ENCODE measurements around the gene LLGL2. TPM values are rescaled to one million over a fixed set of nuclear protein-coding genes. Genes with fewer than 3 reads are reported as not detected.

The LLGL2 gene
- total RNA-seq, 1 donor from 2014 or later: 44.9 TPM

DNA sequence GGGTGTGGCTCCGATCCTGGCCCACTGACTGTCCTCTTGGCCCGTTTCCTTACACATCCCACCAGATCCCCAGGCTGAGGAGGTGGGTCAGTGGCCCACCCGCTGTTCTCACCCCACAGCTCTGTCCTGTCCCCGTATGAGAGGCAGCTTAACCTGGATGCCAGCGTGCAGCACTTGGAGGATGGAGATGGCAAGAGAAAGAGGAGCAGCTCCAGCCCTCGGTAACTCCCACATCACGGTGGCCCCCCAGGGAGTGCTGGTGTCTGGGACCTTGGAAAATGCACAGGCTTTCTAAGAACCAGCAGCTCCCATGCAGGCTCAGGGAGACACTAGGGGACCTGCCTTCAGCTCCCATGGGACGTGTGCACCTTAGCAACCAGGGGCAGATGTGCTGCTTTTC, 4.2 kb upstream of the LLGL2 start:
- intact Hi-C loops (cut with DNase I): loop anchor here (5.0 kb wide), 1 partner anchor 66 kb away; the partner anchor contains the start of gene MYO15B
- no peak for DNase-seq (ENCODE audit: extremely low spot score in 2 of 2)
- peaks cover 0 to 10% of the 10 kb centered on the region in 2 donors for H3K36me3 ChIP-seq
- H3K27ac ChIP-seq: no peak overlapping the region
- TF ChIP-seq, protein P1, sequence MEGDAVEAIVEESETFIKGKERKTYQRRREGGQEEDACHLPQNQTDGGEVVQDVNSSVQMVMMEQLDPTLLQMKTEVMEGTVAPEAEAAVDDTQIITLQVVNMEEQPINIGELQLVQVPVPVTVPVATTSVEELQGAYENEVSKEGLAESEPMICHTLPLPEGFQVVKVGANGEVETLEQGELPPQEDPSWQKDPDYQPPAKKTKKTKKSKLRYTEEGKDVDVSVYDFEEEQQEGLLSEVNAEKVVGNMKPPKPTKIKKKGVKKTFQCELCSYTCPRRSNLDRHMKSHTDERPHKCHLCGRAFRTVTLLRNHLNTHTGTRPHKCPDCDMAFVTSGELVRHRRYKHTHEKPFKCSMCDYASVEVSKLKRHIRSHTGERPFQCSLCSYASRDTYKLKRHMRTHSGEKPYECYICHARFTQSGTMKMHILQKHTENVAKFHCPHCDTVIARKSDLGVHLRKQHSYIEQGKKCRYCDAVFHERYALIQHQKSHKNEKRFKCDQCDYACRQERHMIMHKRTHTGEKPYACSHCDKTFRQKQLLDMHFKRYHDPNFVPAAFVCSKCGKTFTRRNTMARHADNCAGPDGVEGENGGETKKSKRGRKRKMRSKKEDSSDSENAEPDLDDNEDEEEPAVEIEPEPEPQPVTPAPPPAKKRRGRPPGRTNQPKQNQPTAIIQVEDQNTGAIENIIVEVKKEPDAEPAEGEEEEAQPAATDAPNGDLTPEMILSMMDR (IDR thresholded peaks at IDR 0.05): no peak
- no peak for TF ChIP-seq POLR2AphosphoS5 (IDR thresholded peaks at IDR 0.05; ENCODE audit: insufficient read depth in 1 of 2, low read depth in 1 of 2)
- TF ChIP-seq POLR2A (IDR thresholded peaks at IDR 0.05): no peak
- H3K27me3 ChIP-seq: no peaks in the 10 kb centered on the region
- no peak overlapping the region for H3K4me3 ChIP-seq
- H3K4me1 ChIP-seq: peaks cover 37% of the 10 kb centered on the region
- H3K9me3 ChIP-seq: no peaks in the 10 kb centered on the region

DNA sequence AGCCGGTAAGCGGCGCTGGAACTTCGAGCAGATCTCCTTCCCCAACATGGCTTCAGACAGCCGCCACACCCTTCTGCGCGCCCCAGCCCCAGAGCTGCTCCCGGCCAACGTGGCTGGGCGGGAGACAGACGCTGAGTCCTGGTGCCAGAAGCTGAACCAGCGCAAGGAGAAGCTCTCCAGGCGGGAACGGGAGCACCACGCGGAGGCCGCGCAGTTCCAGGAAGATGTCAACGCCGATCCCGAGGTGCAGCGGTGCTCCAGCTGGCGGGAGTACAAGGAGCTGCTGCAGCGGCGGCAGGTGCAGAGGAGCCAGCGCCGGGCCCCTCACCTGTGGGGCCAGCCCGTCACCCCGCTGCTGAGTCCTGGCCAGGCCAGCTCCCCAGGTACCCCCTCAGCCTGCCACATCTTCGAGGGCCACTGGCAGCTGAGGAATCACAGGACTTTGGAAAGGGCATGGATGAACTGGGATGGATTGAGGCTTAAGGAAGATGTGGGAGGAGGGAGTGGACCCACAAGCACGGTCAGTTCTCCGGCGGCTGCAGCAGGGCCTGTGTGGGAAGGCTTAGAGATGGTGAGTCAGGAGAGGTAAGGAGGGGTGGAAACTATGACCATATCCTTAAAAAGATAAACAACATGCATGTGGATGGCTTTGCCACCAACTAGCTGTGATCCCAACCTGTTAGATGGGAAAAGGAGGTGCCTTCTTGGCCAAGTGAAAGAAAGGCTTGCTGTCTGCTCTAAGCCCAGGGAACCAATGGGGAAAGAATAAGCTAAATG, 3.4 kb upstream of the LLGL2 start:
- TF ChIP-seq POLR2AphosphoS5 (IDR thresholded peaks at IDR 0.05; ENCODE audit: insufficient read depth in 1 of 2, low read depth in 1 of 2) (no peak), POLR2A (IDR thresholded peaks at IDR 0.05) (no peak)
- TF ChIP-seq, protein P1 (IDR thresholded peaks at IDR 0.05): no peak
- no peak overlapping the region for H3K4me3 ChIP-seq
- no peaks in the 10 kb centered on the region for H3K27me3 ChIP-seq
- no peak overlapping the region for H3K27ac ChIP-seq
- H3K9me3 ChIP-seq: no peaks in the 10 kb centered on the region
- H3K36me3 ChIP-seq: peaks cover 0 to 10% of the 10 kb centered on the region in 2 donors
- H3K4me1 ChIP-seq: peaks cover 40% of the 10 kb centered on the region
- intact Hi-C loops (cut with DNase I): loop anchor here (5.0 kb wide), 1 partner anchor 65 kb away; the partner anchor contains the start of gene MYO15B
- no peak for DNase-seq (ENCODE audit: extremely low spot score in 2 of 2)

DNA sequence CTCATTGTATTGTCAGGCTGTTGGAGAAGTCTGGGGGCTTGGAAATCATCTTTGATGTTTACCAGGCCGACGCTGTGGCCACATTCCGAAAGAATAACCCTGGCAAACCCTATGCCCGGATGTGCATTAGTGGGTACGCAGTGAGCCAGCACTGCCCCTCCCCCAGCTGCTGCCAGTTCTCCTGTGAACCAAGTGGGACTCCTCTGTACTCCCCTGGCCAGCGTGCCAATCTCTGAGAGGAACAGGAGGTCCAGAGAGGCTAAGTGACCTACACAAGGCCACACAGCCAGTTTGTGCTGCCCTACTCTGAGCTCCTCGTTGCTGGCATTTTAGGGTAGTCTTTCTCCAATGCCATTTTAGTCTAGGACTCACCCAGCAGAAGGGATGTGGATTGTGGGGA, 1.9 kb upstream of the LLGL2 start:
- intact Hi-C loops (cut with DNase I): loop anchor here (5.0 kb wide), 1 partner anchor 64 kb away; the partner anchor contains the start of gene MYO15B
- H3K27ac ChIP-seq: no peak overlapping the region
- no peak for TF ChIP-seq POLR2AphosphoS5 (IDR thresholded peaks at IDR 0.05; ENCODE audit: insufficient read depth in 1 of 2, low read depth in 1 of 2)
- TF ChIP-seq POLR2A (IDR thresholded peaks at IDR 0.05): no peak
- TF ChIP-seq, protein P1 (IDR thresholded peaks at IDR 0.05): no peak
- H3K4me3 ChIP-seq: no peak overlapping the region
- H3K9me3 ChIP-seq: no peaks in the 10 kb centered on the region
- H3K4me1 ChIP-seq: peaks cover 28% of the 10 kb centered on the region
- H3K27me3 ChIP-seq: no peaks in the 10 kb centered on the region
- no peak for DNase-seq (ENCODE audit: extremely low spot score in 2 of 2)
- H3K36me3 ChIP-seq: peaks cover 0 to 10% of the 10 kb centered on the region in 2 donors

DNA sequence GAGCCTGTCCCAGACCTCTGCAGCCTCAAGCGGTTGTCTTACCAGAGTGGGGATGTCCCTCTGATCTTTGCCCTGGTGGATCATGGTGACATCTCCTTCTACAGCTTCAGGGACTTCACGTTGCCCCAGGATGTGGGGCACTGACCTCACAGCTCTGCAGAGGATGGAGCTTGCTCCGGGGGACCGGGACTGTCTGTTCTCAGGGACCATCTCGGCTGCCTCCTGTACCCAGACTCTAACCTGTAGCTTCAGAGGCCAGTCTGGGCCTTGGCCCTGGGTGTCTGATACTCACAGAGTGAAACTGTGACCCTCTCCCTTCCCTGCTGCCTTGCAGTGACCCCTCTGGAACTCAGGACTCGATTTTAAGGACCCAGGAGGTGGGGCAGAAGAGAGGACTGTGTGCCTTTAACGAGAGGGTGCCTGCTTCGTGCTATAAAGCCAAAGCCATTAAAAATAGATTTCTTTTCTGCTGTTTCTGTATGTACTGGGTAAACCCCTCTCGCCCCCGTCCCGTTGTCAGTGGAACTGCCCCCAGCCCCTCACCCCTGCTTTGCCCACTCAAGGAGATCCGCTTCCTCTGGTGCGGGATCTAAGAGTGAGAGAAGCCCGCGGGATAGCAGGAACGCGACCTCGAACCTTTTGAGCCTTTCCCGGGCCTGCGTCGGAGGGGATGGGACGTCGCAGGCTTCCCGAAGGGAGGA, 1.1 kb upstream of the LLGL2 start:
- TF ChIP-seq POLR2AphosphoS5 (IDR thresholded peaks at IDR 0.05; ENCODE audit: insufficient read depth in 1 of 2, low read depth in 1 of 2) (no peak), POLR2A (IDR thresholded peaks at IDR 0.05) (no peak)
- TF ChIP-seq, protein P1 (IDR thresholded peaks at IDR 0.05): no peak
- intact Hi-C loops (cut with DNase I): loop anchor here (5.0 kb wide), 1 partner anchor 63 kb away; the partner anchor contains the start of gene MYO15B

More for the DNA sequence above, 1.1 kb upstream of the LLGL2 start:
- no peaks in the 10 kb centered on the region for H3K9me3 ChIP-seq
- peaks cover 0 to 6% of the 10 kb centered on the region in 2 donors for H3K36me3 ChIP-seq
- H3K4me3 ChIP-seq: peak overlapping the region; percentile 68 to 88
- peaks cover 28% of the 10 kb centered on the region for H3K4me1 ChIP-seq
- H3K27ac ChIP-seq: peak overlapping the region; percentile 83
- H3K27me3 ChIP-seq: no peaks in the 10 kb centered on the region
- DNase-seq (ENCODE audit: extremely low spot score in 2 of 2): no peak

All from vagina (tissue), 2 donors.